Measurements from ENCODE around the gene RNU7-1.

The RNU7-1 gene

GRCh38 chr12:6938353-6939190 lies 5.0 kb upstream of the RNU7-1 start:
- DNase-seq = no peak

GRCh38 chr12:6939191-6939540 lies 4.5 kb upstream of the RNU7-1 start:
- no peak for DNase-seq

DNA sequence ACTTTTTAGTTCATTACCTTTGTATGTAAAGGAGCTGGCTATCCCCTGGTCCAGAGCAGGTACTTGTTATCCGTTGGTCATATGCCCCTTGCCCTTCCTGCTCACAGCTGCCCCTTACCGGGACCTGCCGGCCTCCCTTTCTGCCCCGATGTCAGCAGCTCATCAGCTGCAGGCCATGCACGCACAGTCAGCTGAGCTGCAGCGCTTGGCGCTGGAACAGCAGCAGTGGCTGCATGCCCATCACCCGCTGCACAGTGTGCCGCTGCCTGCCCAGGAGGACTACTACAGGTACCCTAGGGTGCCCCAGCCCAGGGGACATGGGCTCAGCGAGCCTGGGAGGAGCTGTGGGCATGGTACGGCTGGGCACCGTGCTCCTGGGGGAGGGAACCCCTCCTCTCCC lies 2.3 kb upstream of the RNU7-1 start:
- DNase-seq = no peak

- no peak for DNase-seq
These were observed 1.8 kb upstream of the RNU7-1 start for GRCh38 chr12:6941782-6942181.

- DNase-seq = no peak
These were observed 1.3 kb upstream of the RNU7-1 start for GRCh38 chr12:6942331-6942665.

- DNase-seq = peak; percentile 94
These were observed 261 bp upstream of the RNU7-1 start for GRCh38 chr12:6943389-6943721.

DNA sequence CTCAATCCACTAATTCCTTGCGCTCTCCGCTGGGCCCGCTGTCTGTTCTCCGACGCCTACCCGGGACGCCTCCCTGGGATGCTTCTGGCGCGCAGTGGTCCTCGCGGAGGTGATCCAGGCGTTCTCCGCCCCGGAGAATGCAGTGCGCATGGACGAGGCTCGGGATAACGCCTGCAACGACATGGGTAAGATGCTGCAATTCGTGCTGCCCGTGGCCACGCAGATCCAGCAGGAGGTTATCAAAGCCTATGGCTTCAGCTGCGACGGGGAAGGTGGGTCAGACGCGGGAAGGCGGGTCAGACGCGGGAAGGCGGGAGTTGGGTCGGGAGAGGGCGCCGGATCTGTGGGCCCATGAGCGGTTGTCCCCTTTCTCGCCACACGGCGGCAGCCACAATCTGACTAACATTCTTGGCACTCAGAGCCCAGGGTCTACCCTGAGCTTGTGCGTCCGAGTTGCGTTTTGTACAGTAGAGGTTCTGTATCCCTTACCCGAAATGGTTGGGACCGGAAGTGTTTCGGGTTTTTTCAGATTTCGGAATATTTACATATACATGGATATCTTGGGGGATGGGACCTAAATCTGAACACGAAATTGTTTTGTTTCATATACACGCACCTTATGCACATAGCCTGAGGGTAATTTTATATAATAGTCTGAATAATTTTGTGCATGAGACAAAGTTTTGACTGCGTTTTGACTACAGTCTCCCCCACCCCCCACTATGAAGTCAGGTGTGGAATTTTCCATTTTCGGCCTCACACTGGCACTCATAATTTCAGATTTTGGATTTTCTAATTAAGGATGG lies 968 bp downstream of the RNU7-1 start:
- DNase-seq = peak; percentile 77

GRCh38 chr12:6945613-6946012 lies 2.0 kb downstream of the RNU7-1 start:
- DNase-seq = no peak

DNA sequence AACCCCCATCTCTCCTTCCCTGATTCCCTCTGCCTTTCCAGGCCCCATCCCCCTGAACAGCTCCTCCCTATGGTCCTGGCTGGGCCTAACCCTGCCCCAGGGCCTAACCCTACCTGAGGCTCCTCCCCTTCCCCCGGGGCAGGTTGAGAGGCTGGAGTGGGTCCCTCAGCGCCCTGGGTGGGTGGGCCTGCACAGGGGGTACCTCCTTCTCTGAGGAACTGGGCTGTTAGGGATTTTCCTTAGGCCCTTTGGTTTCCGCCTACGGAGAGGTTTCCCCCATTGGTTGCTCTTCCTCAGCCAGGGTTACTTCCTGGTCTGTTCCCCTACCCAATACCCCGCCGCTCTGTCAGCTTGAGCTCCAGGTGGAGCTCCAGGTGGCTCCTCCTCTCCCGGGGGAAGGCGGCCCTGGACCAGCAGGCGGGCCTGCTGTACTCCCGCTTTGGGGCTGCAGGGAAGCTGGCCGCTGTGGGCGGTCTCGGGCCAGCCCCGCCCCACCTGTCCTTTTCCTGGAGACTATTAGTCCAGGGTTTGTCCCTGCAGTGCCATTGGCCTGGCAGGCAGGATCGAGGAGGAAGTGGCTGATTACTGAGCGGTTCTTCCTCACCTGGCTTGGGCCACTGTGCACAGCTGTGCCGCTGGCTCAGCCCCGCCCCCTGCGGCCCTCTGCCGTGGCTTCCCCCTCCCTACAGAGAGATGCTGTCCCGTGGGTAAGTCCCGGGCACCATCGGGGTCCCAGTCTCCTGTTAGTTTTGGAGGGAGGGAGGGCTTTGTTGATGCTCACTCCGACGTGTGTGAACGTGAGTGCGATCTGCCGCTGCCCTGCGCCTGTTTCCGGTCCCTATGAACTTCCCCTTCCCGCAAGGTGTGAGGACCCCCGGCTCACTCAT lies 2.7 kb downstream of the RNU7-1 start:
- DNase-seq = no peak

GRCh38 chr12:6946920-6947374 lies 3.3 kb downstream of the RNU7-1 start:
- no peak for DNase-seq

DNA sequence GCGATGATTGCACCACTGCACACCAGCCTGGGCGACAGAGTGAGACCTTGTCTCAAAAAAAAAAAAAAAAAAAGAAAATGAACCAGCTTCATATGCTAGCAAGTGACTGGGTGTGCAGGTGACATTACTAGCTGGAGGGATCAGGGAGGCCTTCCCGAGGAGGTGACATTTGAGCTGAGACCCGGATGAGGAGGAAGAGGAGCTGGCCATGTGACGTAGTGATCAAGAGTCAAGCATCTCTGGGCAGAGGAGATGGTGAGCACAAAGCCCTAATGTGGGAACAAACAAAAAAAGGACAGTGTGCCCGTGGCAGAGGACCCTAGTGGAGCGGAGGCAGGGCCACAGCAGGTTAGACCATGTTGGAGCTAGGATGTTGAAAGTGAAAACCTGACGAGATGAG lies 4.0 kb downstream of the RNU7-1 start:
- DNase-seq = no peak

DNA sequence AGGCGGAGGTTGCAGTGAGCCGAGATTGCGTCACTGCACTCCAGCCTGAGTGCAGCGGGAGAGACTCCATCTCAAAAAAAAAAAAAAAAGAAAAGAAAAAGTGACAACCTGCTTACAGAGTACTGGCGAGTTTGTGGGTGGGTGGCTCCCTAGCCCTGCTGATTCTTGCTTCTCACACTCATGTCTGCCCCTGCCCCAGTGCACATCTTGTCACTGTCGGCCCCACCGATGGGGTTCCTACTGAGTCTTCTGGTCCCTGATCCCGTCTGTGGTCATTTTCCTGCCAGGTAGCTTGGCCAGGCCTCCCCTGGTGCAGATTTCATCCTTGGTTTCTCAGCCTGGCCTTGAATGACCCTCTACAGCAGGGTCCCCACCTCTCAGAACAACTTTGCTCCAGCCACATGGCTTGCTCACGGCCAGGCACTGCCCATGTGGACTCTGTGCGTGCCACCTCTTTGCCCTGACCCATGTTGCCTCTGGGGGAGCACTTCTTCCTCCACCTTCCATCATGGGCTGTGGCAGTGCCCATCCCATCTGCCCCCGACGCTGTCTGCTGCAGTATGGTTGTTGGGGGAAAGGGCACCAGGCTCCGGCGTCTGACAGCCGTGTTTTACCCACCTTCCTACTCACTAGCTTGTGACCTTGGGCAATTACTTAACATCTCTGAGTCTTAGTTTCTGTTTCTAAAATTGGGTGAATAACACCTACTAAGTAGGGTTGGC lies 5.4 kb downstream of the RNU7-1 start:
- DNase-seq = no peak

- no peak for DNase-seq
These were observed 6.8 kb downstream of the RNU7-1 start for GRCh38 chr12:6950401-6950801.

GRCh38 chr12:6950811-6951540 lies 7.4 kb downstream of the RNU7-1 start, which contains the start of gene PTPN6:
Gene PTPN6, plus strand, starts transcription at chr12:6951356. Its CDS starts 157 bp downstream, at chr12:6951513.
- DNase-seq = no peak

DNA sequence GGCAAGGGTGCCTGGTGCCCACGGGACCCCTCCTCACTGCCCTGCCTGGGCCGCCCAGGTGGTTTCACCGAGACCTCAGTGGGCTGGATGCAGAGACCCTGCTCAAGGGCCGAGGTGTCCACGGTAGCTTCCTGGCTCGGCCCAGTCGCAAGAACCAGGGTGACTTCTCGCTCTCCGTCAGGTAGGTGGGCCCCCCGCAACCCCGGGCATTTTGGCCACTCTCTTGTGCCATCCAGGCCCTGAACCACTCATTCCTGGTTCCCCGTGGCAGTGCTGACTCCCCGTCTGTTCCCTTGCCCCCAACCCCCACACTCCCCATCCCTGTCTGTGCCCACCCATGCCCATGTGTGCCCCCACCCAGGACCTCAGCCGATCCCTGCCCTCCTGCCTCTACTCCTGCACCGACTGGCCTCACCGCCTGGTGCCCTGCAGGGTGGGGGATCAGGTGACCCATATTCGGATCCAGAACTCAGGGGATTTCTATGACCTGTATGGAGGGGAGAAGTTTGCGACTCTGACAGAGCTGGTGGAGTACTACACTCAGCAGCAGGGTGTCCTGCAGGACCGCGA lies 8.0 kb downstream of the RNU7-1 start:
- no peak for DNase-seq

GRCh38 chr12:6952121-6952862 lies 8.7 kb downstream of the RNU7-1 start:
- no peak for DNase-seq

GRCh38 chr12:6952863-6953441 lies 9.3 kb downstream of the RNU7-1 start:
- no peak for DNase-seq

- no peak for DNase-seq
These were observed 10.1 kb downstream of the RNU7-1 start for GRCh38 chr12:6953442-6954315.

Data from DMS 273 treated with DMSO at 0.1 percent for 48 hours (cell line).